GM23248 (cell line): ENCODE results near the gene CREBBP. TPM values are rescaled to one million over a fixed set of nuclear protein-coding genes. Genes with fewer than 3 reads are reported as not detected.
A peak's percentile ranks its signal among the peaks of the same experiment; 100 is the strongest.

Experiments
- DNase-seq: peaks from one replicate; pipeline ENCODE4 v3.0.0-alpha.2; 2015
- H2AFZ ChIP-seq: fragments of 200-600 bp; sonication (generic); 2 replicates; pipeline ENCODE4 v1.6.1; 2016; ENCODE audit warnings: antibody characterized with exemption
- H3F3A ChIP-seq: fragments of 200-600 bp; sonication (generic); 2 replicates; pipeline ENCODE4 v1.6.1; 2016; ENCODE audit warnings: mild to moderate bottlenecking, antibody characterized with exemption, mixed run types; ENCODE audit not compliant: insufficient read depth
- H3K27ac ChIP-seq: fragments of 200-600 bp; sonication (generic); 2 replicates; pipeline ENCODE4 v1.5.1; 2016; ENCODE audit warnings: mild to moderate bottlenecking
- H3K27me3 ChIP-seq: fragments of 200-600 bp; sonication (generic); replicated peaks from 2 replicates; pipeline ENCODE4 v1.6.1; 2016; ENCODE audit warnings: mild to moderate bottlenecking; ENCODE audit not compliant: insufficient read depth
- H3K36me3 ChIP-seq: fragments of 200-600 bp; sonication (generic); 2 replicates; pipeline ENCODE4 v1.6.1; 2016; ENCODE audit warnings: low read depth, mild to moderate bottlenecking
- H3K4me1 ChIP-seq: fragments of 200-600 bp; sonication (generic); 2 replicates; pipeline ENCODE4 v1.6.1; 2016; ENCODE audit warnings: mild to moderate bottlenecking; ENCODE audit not compliant: insufficient read depth
- H3K4me2 ChIP-seq: fragments of 200-600 bp; sonication (generic); one replicate; pipeline ENCODE4 v1.6.1; 2016; ENCODE audit warnings: mild to moderate bottlenecking; ENCODE audit not compliant: unreplicated experiment
- H3K4me3 ChIP-seq: fragments of 200-600 bp; sonication (generic); 2 replicates; pipeline ENCODE4 v1.5.1; 2016; ENCODE audit warnings: mild to moderate bottlenecking
- H3K79me2 ChIP-seq: fragments of 200-600 bp; sonication (generic); 2 replicates; pipeline ENCODE4 v1.6.1; 2016; ENCODE audit warnings: mild to moderate bottlenecking; ENCODE audit not compliant: insufficient read depth
- H3K9ac ChIP-seq: fragments of 200-600 bp; sonication (generic); 2 replicates; pipeline ENCODE4 v1.6.1; 2016; ENCODE audit warnings: mild to moderate bottlenecking
- H3K9me2 ChIP-seq: fragments of 200-600 bp; sonication (generic); 2 replicates; pipeline ENCODE4 v1.6.1; 2016; ENCODE audit warnings: mixed run types, mild to moderate bottlenecking, moderate library complexity; ENCODE audit not compliant: insufficient read depth
- H3K9me3 ChIP-seq: fragments of 200-600 bp; sonication (generic); one replicate; pipeline ENCODE4 v1.6.1; 2017; ENCODE audit warnings: low read depth
- H4K20me1 ChIP-seq: fragments of 200-600 bp; sonication (generic); 2 replicates; pipeline ENCODE4 v1.6.0; 2016; ENCODE audit not compliant: insufficient read depth
- EZH2 ChIP-seq: fragments of 200-600 bp; sonication (generic); IDR thresholded peaks from 2 replicates; pipeline ENCODE4 v1.6.1; 2018; ENCODE audit warnings: antibody characterized with exemption, mild to moderate bottlenecking; ENCODE audit not compliant: insufficient read depth, poor library complexity, severe bottlenecking
- EZH2phosphoT487 ChIP-seq: fragments of 200-600 bp; sonication (generic); IDR thresholded peaks from 2 replicates; pipeline ENCODE4 v1.6.1; 2018; ENCODE audit warnings: antibody characterized with exemption, moderate library complexity, mild to moderate bottlenecking, low read depth; ENCODE audit not compliant: insufficient read depth
- WGBS, 2 experiments: methylation state at CpG; one replicate each; pipeline ENCODE4 v1.1.6; 2015 to 2017; ENCODE audit warnings: low lambda C conversion rate in 2 of 2, low coverage in 1 of 2; ENCODE audit errors: missing lambda C conversion rate in 2 of 2; 5-methylcytosine and 5-hydroxymethylcytosine counted together
- in situ Hi-C: fragments of 300-500 bp; cut with MboI; formaldehyde crosslinking; loops from 2 replicates; pipeline ENCODE4 v1.15.0; 2020
- polyA plus RNA-seq: library from polyadenylated mRNA; unstranded; fragments of >200 nt; fragmentation: Nextera tagmentation; extraction: Ambion mirVana; gene quantifications from 2 replicates; pipeline ENCODE4 v1.2.1, GENCODE V29; 2016
- total RNA-seq: library from RNA; depleted of rRNA; stranded (reverse); fragments of >200 nt; shearing (Covaris generic); gene quantifications from 2 replicates; pipeline ENCODE4 v1.2.3, GENCODE V29; 2014

The CREBBP gene
- total and polyA plus RNA-seq, 2 experiments from 2014 or later, result 11.7 to 11.9 TPM

GRCh38 chr16:3799354-3799753 lies 81.2 kb downstream of the CREBBP start:
- Histone ChIP-seq H3K4me2 (peak overlapping the region; percentile 14), H3F3A (peaks cover 14% of the 10 kb centered on the region; the same call in 1 of the 2 replicates), H3K27ac (no peak overlapping the region), H3K4me1 (peaks cover 21% of the 10 kb centered on the region; the same call in 1 of the 2 replicates), H4K20me1 (peaks cover 37% of the 10 kb centered on the region; the same call in 1 of the 2 replicates), H3K9me2 (no peaks in the 10 kb centered on the region), H3K4me3 (no peak overlapping the region), H3K79me2 (peaks cover 98% of the 10 kb centered on the region), H3K9me3 (no peaks in the 10 kb centered on the region), H3K36me3 (no peaks in the 10 kb centered on the region), H2AFZ (no peak overlapping the region), H3K9ac (no peak overlapping the region), H3K27me3 (no peaks in the 10 kb centered on the region)
- WGBS, 2 experiments, result 8 to 11% methylated on average over 1 of the region's 1 CpG
- DNase-seq, result no peak
- in situ Hi-C loops, result no loop called here
- TF ChIP-seq EZH2phosphoT487, result no peak
- no peak for TF ChIP-seq EZH2

DNA sequence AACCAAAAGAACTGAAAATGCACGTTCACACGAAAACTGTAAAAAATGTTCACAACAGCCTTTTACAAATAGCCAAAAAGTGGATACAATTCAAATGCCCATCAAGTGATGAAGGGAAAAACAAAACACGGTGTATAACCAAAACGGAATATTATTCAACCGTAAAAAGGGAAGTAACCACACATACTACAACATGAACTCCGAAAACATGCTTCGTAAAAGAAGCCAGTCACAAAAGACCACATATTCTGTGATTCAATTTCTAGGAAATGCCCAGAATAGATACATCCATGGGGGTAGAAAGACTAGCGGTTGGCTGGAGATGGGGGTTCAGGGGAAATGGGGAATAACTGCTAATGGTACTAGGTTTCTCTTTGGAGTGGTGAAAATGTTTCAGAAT lies 81.7 kb downstream of the CREBBP start:
- peaks cover 38% of the 10 kb centered on the region; the same call in 1 of the 2 replicates for H4K20me1 ChIP-seq

DNA sequence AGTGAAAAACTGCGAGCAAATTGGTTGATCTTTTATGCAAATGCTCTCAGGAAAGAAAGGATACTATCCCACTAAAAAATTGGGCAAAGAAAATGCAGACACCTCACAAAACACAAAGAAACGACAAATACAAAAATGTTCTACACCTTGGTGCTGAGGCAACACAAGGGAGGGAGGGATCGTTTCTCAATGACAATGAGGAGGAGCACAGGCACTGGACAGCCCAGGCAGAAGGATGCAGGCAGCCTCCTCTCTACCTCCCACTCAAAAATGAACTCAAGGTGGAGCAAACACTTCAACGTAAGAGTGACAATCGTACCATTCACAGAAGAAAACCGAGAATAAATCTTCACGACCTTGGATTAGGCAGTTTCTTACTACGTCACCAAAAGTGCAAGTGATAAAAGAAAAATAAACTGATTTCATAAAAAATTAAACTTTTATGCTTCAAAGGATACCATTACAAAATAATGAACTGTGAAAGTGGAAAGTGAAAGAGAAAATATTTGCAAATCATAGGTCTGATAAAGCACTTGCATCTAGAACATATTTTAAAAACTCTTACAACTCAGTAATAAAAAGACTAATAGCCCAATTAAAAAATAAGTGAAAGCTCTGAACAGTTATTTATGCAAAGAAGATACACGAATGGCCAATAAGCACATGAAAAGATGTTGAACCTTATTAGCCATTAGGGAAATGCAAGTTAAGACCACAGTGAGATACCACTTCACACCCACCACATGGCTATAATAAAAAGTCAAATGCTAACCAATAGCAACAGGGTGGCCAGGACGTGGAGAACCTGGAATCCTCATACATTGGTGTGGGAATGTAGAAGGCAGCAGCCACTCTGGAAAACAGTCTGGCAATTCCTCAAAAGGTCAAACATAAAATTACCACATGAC lies 82.4 kb downstream of the CREBBP start:
- Histone ChIP-seq H2AFZ (no peak overlapping the region), H4K20me1 (peaks cover 38% of the 10 kb centered on the region; the same call in 1 of the 2 replicates), H3K4me3 (no peak overlapping the region), H3K27ac (no peak overlapping the region), H3K4me2 (no peak overlapping the region), H3K27me3 (no peaks in the 10 kb centered on the region), H3F3A (peaks cover 14% of the 10 kb centered on the region; the same call in 1 of the 2 replicates), H3K79me2 (peaks cover 98% of the 10 kb centered on the region), H3K9me3 (no peaks in the 10 kb centered on the region), H3K36me3 (no peaks in the 10 kb centered on the region), H3K9me2 (no peaks in the 10 kb centered on the region), H3K4me1 (peaks cover 21% of the 10 kb centered on the region; the same call in 1 of the 2 replicates), H3K9ac (no peak overlapping the region)
- no peak for DNase-seq
- in situ Hi-C loops, result no loop called here
- TF ChIP-seq EZH2phosphoT487, result no peak
- no peak for TF ChIP-seq EZH2
- 76 to 80% methylated on average over 10 of the region's 10 CpGs for WGBS, 2 experiments

More for the DNA sequence above, 81.7 kb downstream of the CREBBP start:
- Histone ChIP-seq H3K79me2 (peaks cover 98% of the 10 kb centered on the region), H3K36me3 (no peaks in the 10 kb centered on the region), H3K9me3 (no peaks in the 10 kb centered on the region), H3K27me3 (no peaks in the 10 kb centered on the region), H3K4me3 (no peak overlapping the region), H3F3A (peaks cover 14% of the 10 kb centered on the region; the same call in 1 of the 2 replicates), H2AFZ (no peak overlapping the region), H3K27ac (no peak overlapping the region), H3K9me2 (no peaks in the 10 kb centered on the region), H3K4me1 (peaks cover 21% of the 10 kb centered on the region; the same call in 1 of the 2 replicates), H3K9ac (no peak overlapping the region), H3K4me2 (no peak overlapping the region)
- TF ChIP-seq EZH2phosphoT487, result no peak
- TF ChIP-seq EZH2, result no peak
- DNase-seq, result no peak
- in situ Hi-C loops, result no loop called here
- WGBS, 2 experiments, result 99% methylated on average over 8 of the region's 8 CpGs

DNA sequence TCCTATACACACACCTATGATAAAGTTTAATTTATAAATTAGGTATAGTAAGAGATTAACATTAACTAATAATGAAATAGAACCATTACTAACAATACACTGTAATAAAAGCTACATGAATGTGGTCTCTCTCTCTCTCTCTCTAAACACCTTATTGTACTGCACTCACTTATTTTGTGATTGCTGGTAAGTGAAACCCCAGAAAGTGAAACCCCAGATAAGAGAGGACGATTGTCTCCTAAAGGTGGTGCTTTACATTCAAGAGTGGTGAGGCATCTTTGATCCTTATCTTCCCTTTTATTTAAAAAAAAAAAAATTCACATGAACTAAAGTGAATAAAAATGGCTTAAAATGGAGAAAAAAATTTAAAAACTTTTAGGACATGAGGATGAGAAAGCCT lies 83.0 kb downstream of the CREBBP start:
- Histone ChIP-seq H3F3A (peaks cover 14% of the 10 kb centered on the region; the same call in 1 of the 2 replicates), H3K79me2 (peaks cover 100% of the 10 kb centered on the region), H3K9me2 (no peaks in the 10 kb centered on the region), H3K27me3 (no peaks in the 10 kb centered on the region), H3K4me1 (peaks cover 21% of the 10 kb centered on the region; the same call in 1 of the 2 replicates), H3K36me3 (peaks cover 4% of the 10 kb centered on the region), H3K4me2 (no peak overlapping the region), H3K9ac (no peak overlapping the region), H4K20me1 (peaks cover 38% of the 10 kb centered on the region; the same call in 1 of the 2 replicates), H3K9me3 (no peaks in the 10 kb centered on the region), H3K4me3 (no peak overlapping the region), H3K27ac (no peak overlapping the region), H2AFZ (no peak overlapping the region)
- TF ChIP-seq EZH2 (no peak), EZH2phosphoT487 (no peak)
- DNase-seq, result no peak
- 54 to 75% methylated on average over 1 of the region's 1 CpG for WGBS, 2 experiments
- in situ Hi-C loops, result no loop called here
